Neural cell (in vitro differentiated cells): Measurements from ENCODE around the gene ELMO2. TPM values are rescaled to one million over a fixed set of nuclear protein-coding genes. Genes with fewer than 3 reads are reported as not detected.

Experiments
- H2AFZ ChIP-seq: fragments of 200-600, 300-800 bp; sonication (generic), shearing (Covaris generic); 2 replicates; pipeline ENCODE4 v1.6.0; 2014; ENCODE audit warnings: low read depth, mild to moderate bottlenecking, antibody characterized with exemption, low read length, moderate library complexity
- H3F3A ChIP-seq: fragments of 200-600 bp; shearing (Covaris generic); 2 replicates; pipeline ENCODE4 v1.6.1; 2016; ENCODE audit warnings: mild to moderate bottlenecking, moderate library complexity, mixed read lengths, antibody characterized with exemption, low read length; ENCODE audit not compliant: insufficient read depth, poor library complexity, severe bottlenecking
- H3K27ac ChIP-seq: fragments of 200-600, 300-800 bp; sonication (generic), shearing (Covaris generic); 2 replicates; pipeline ENCODE4 v1.5.1; 2014; ENCODE audit warnings: mild to moderate bottlenecking, low read length, moderate library complexity
- H3K27me3 ChIP-seq: fragments of 300-800, 200-600 bp; sonication (generic), shearing (Covaris generic); 2 replicates; pipeline ENCODE4 v1.6.0; 2014; ENCODE audit warnings: mild to moderate bottlenecking, low read depth, low read length, moderate library complexity; ENCODE audit not compliant: insufficient read depth
- H3K36me3 ChIP-seq: fragments of 300-800, 200-600 bp; sonication (generic), shearing (Covaris generic); 2 replicates; pipeline ENCODE4 v1.5.1; 2014; ENCODE audit warnings: mild to moderate bottlenecking, antibody characterized with exemption, low read length, moderate library complexity; ENCODE audit not compliant: insufficient read depth
- H3K4me2 ChIP-seq: fragments of 300-800, 200-600 bp; sonication (generic), shearing (Covaris generic); 2 replicates; pipeline ENCODE4 v1.6.0; 2014; ENCODE audit warnings: mild to moderate bottlenecking, low read length
- H3K4me3 ChIP-seq: fragments of 300-800, 200-600 bp; sonication (generic), shearing (Covaris generic); 2 replicates; pipeline ENCODE4 v1.5.1; 2014; ENCODE audit warnings: mild to moderate bottlenecking, low read length, moderate library complexity
- H3K79me2 ChIP-seq: fragments of 200-600 bp; shearing (Covaris generic); replicated peaks from 2 replicates; pipeline ENCODE4 v1.6.0; 2014; ENCODE audit warnings: mild to moderate bottlenecking, low read length, moderate library complexity; ENCODE audit not compliant: insufficient read depth
- H3K9ac ChIP-seq: fragments of 300-800, 200-600 bp; sonication (generic), shearing (Covaris generic); 2 replicates; pipeline ENCODE4 v1.6.1; 2016; ENCODE audit warnings: mild to moderate bottlenecking, low read length, mixed read lengths
- H3K9me2 ChIP-seq: fragments of 200-600 bp; shearing (Covaris generic); 2 replicates; pipeline ENCODE4 v1.6.1; 2016; ENCODE audit warnings: mild to moderate bottlenecking, low read length, mixed read lengths; ENCODE audit not compliant: insufficient read depth
- H3K9me3 ChIP-seq: fragments of 200-600, 300-800 bp; sonication (generic), shearing (Covaris generic); 2 replicates; pipeline ENCODE4 v1.6.1; 2016; ENCODE audit warnings: mild to moderate bottlenecking, mixed run types, low read length, moderate library complexity, mixed read lengths
- H4K20me1 ChIP-seq: fragments of 200-600 bp; shearing (Covaris generic); 2 replicates; pipeline ENCODE4 v1.6.1; 2016; ENCODE audit warnings: mild to moderate bottlenecking, mixed run types; ENCODE audit not compliant: insufficient read depth
- EP300 ChIP-seq: fragments of 450-650 bp; conservative IDR thresholded peaks from 2 replicates; pipeline ENCODE4 v1.6.1; 2014; ENCODE audit warnings: antibody characterized with exemption, mild to moderate bottlenecking, moderate library complexity; ENCODE audit not compliant: poor library complexity, severe bottlenecking
- EZH2 ChIP-seq: fragments of 200-600, 300-800 bp; shearing (Covaris generic), sonication (generic); IDR thresholded peaks from 2 replicates; pipeline ENCODE4 v1.6.1; 2014; ENCODE audit warnings: antibody characterized with exemption, low read length, borderline replicate concordance, mild to moderate bottlenecking; ENCODE audit not compliant: insufficient read depth, poor library complexity, severe bottlenecking
- MXI1 ChIP-seq: fragments of 450-650 bp; conservative IDR thresholded peaks from 2 replicates; pipeline ENCODE4 v1.6.1; 2014; ENCODE audit warnings: antibody characterized with exemption, mild to moderate bottlenecking; ENCODE audit not compliant: poor library complexity, severe bottlenecking
- POLR2AphosphoS5 ChIP-seq: IDR thresholded peaks from 2 replicates; pipeline ENCODE4 v1.6.1; 2012
- RAD21 ChIP-seq: fragments of 450-650 bp; conservative IDR thresholded peaks from 2 replicates; pipeline ENCODE4 v1.6.1; 2014; ENCODE audit warnings: antibody characterized with exemption, mild to moderate bottlenecking, moderate library complexity
- SMC3 ChIP-seq: fragments of 450-650 bp; conservative IDR thresholded peaks from 2 replicates; pipeline ENCODE4 v1.6.1; 2014; ENCODE audit warnings: antibody characterized with exemption, mild to moderate bottlenecking, moderate library complexity; ENCODE audit not compliant: poor library complexity
- TAF1 ChIP-seq: IDR thresholded peaks from 2 replicates; pipeline ENCODE4 v1.6.1; 2012; ENCODE audit warnings: low read depth
- polyA plus RNA-seq: library from polyadenylated mRNA; depleted of rRNA; stranded (reverse); fragments of >200 nt; gene quantifications from 2 replicates; pipeline ENCODE4 v1.2.3, GENCODE V29; 2014
- TF ChIP-seq, protein P1 (sequence below): fragments of 450-650 bp; IDR thresholded peaks from 2 replicates; pipeline ENCODE4 v1.5.1; 2014; ENCODE audit warnings: antibody characterized with exemption, mild to moderate bottlenecking, moderate library complexity; ENCODE audit not compliant: poor library complexity, severe bottlenecking
- TF ChIP-seq, protein P2 (sequence below): IDR thresholded peaks from 2 replicates; pipeline ENCODE4 v1.6.1; 2012; ENCODE audit warnings: borderline replicate concordance

Gene ELMO2
- polyA plus RNA-seq, 1 donor from 2014 or later: 72.0 TPM

DNA sequence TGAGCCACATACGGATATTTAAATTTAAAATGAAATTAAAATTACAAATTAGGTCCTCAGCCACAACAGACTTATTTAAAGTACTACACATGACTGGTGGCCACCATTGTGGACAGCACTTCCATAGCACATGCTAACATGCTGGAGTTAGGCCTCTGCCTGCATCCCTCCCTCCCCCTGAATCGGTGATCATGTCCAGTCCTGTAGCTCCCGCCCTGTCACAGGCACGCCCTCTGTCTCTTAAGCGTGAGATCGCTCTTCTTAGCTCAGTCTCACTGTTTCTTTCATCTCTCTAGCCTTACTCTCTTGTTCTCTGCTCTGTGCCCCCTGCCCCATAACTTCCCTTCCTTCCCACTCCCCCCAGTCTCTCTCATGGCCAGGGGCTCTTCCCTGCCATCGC lies 28.9 kb downstream of the ELMO2 start:
- H3K9ac ChIP-seq: no peak overlapping the region
- peaks cover 4% of the 10 kb centered on the region for H3K36me3 ChIP-seq
- TF ChIP-seq SMC3: no peak
- no peak for TF ChIP-seq TAF1
- no peak for TF ChIP-seq RAD21
- TF ChIP-seq EZH2: no peak
- TF ChIP-seq MXI1: no peak
- TF ChIP-seq POLR2AphosphoS5: no peak
- TF ChIP-seq EP300: no peak
- TF ChIP-seq, protein P1, sequence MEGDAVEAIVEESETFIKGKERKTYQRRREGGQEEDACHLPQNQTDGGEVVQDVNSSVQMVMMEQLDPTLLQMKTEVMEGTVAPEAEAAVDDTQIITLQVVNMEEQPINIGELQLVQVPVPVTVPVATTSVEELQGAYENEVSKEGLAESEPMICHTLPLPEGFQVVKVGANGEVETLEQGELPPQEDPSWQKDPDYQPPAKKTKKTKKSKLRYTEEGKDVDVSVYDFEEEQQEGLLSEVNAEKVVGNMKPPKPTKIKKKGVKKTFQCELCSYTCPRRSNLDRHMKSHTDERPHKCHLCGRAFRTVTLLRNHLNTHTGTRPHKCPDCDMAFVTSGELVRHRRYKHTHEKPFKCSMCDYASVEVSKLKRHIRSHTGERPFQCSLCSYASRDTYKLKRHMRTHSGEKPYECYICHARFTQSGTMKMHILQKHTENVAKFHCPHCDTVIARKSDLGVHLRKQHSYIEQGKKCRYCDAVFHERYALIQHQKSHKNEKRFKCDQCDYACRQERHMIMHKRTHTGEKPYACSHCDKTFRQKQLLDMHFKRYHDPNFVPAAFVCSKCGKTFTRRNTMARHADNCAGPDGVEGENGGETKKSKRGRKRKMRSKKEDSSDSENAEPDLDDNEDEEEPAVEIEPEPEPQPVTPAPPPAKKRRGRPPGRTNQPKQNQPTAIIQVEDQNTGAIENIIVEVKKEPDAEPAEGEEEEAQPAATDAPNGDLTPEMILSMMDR: no peak
- TF ChIP-seq, protein P2, sequence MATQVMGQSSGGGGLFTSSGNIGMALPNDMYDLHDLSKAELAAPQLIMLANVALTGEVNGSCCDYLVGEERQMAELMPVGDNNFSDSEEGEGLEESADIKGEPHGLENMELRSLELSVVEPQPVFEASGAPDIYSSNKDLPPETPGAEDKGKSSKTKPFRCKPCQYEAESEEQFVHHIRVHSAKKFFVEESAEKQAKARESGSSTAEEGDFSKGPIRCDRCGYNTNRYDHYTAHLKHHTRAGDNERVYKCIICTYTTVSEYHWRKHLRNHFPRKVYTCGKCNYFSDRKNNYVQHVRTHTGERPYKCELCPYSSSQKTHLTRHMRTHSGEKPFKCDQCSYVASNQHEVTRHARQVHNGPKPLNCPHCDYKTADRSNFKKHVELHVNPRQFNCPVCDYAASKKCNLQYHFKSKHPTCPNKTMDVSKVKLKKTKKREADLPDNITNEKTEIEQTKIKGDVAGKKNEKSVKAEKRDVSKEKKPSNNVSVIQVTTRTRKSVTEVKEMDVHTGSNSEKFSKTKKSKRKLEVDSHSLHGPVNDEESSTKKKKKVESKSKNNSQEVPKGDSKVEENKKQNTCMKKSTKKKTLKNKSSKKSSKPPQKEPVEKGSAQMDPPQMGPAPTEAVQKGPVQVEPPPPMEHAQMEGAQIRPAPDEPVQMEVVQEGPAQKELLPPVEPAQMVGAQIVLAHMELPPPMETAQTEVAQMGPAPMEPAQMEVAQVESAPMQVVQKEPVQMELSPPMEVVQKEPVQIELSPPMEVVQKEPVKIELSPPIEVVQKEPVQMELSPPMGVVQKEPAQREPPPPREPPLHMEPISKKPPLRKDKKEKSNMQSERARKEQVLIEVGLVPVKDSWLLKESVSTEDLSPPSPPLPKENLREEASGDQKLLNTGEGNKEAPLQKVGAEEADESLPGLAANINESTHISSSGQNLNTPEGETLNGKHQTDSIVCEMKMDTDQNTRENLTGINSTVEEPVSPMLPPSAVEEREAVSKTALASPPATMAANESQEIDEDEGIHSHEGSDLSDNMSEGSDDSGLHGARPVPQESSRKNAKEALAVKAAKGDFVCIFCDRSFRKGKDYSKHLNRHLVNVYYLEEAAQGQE: no peak
- no peaks in the 10 kb centered on the region for H3K79me2 ChIP-seq
- H3K9me3 ChIP-seq: no peaks in the 10 kb centered on the region
- no peak overlapping the region for H3K27ac ChIP-seq
- H3K4me3 ChIP-seq: no peak overlapping the region
- no peaks in the 10 kb centered on the region for H4K20me1 ChIP-seq
- H3K9me2 ChIP-seq: no peaks in the 10 kb centered on the region
- no peaks in the 10 kb centered on the region for H3F3A ChIP-seq
- H3K27me3 ChIP-seq: no peaks in the 10 kb centered on the region
- no peak overlapping the region for H2AFZ ChIP-seq
- no peak overlapping the region for H3K4me2 ChIP-seq

DNA sequence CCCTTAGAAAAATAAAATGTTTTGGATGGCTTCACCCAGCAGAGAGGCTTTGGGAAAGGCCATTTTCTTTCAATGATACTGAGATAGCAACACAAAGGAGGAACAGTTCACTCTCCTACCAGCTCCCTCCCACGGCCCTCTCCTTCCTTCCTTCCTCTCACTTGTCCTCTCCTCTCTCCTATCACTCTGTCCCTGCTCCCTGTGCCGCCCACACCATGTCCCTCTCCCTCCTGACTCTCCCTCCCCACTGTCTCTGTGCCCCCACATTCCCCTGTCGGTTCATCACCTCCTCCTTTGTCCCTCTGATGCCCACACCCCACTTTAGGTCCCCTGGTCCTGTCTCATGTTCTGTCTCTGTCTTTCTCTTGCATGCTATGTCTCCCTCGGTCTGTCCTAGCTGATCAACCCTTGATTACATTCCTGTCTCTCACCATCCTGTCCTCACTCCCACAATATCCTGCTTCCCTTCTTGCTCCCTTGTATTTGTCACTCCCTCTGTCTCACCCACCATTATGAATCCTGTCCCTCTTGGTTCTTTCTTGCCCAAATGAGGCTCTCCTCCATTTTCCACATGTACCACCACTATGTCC lies 30.1 kb downstream of the ELMO2 start:
- TF ChIP-seq, protein P2: no peak
- TF ChIP-seq MXI1 (no peak), EZH2 (no peak), RAD21 (no peak), EP300 (no peak), POLR2AphosphoS5 (no peak)
- H3K4me3 ChIP-seq: no peak overlapping the region
- H3F3A ChIP-seq: no peaks in the 10 kb centered on the region
- H3K4me2 ChIP-seq: no peak overlapping the region
- H3K9me3 ChIP-seq: no peaks in the 10 kb centered on the region
- H3K27ac ChIP-seq: no peak overlapping the region
- H3K36me3 ChIP-seq: peaks cover 16% of the 10 kb centered on the region
- no peaks in the 10 kb centered on the region for H3K79me2 ChIP-seq
- H3K9ac ChIP-seq: no peak overlapping the region
- H2AFZ ChIP-seq: no peak overlapping the region
- H3K27me3 ChIP-seq: no peaks in the 10 kb centered on the region
- no peaks in the 10 kb centered on the region for H4K20me1 ChIP-seq
- no peaks in the 10 kb centered on the region for H3K9me2 ChIP-seq
